GM04503 (cell line): ENCODE results near the gene CASP6.

Experiments
- DNase-seq: peaks from one replicate; pipeline ENCODE4 v3.0.0-alpha.2; 2012; ENCODE audit warnings: low read depth

The CASP6 gene

GRCh38 chr4:109671350-109671749 lies 31.9 kb downstream of the CASP6 start:
- DNase-seq: no peak

GRCh38 chr4:109665783-109666485 lies 37.3 kb downstream of the CASP6 start:
- no peak for DNase-seq

- no peak for DNase-seq
These were observed 40.5 kb downstream of the CASP6 start for GRCh38 chr4:109662771-109663170.

- DNase-seq: no peak
These were observed 41.1 kb downstream of the CASP6 start for GRCh38 chr4:109662116-109662515.

- no peak for DNase-seq
These were observed 44.3 kb downstream of the CASP6 start for GRCh38 chr4:109658871-109659410.

- no peak for DNase-seq
These were observed 45.3 kb downstream of the CASP6 start for GRCh38 chr4:109657854-109658418.

GRCh38 chr4:109655396-109655795 lies 47.8 kb downstream of the CASP6 start:
- DNase-seq: no peak

GRCh38 chr4:109649872-109650271 lies 53.4 kb downstream of the CASP6 start:
- DNase-seq: no peak

GRCh38 chr4:109648997-109649575 lies 54.2 kb downstream of the CASP6 start:
- no peak for DNase-seq

GRCh38 chr4:109648266-109648996 lies 54.8 kb downstream of the CASP6 start:
- DNase-seq: no peak

- no peak for DNase-seq
These were observed 57.2 kb downstream of the CASP6 start for GRCh38 chr4:109645874-109646710.

GRCh38 chr4:109640644-109641043 lies 62.6 kb downstream of the CASP6 start:
- DNase-seq: no peak
